Natural killer cell (primary cell): ENCODE measurements around the gene DPYD. TPM values are rescaled to one million over a fixed set of nuclear protein-coding genes. Genes with fewer than 3 reads are reported as not detected.

ENCODE experiments used
- ATAC-seq, 3 donors: fragments of 150-1000 bp in 2 of 3; fragments of 200-7000 bp in 1 of 3; cut with Tn5 transposase; 1 replicate in 1 of 3; 2 replicates in 2 of 3; pipeline ENCODE4 v1.10.0; 2021; ENCODE audit warnings: mild to moderate bottlenecking in 2 of 3, moderate library complexity in 2 of 3
- DNase-seq, 2 donors: peaks; one replicate each; pipeline versions ENCODE4 v3.0.0 to v3.0.0-alpha.2; 2013 to 2021; ENCODE audit warnings: mixed read lengths in 1 of 2
- H3K27ac ChIP-seq: one replicate; pipeline ENCODE4 v1.5.1; 2013; ENCODE audit warnings: mild to moderate bottlenecking, low read length
- H3K27me3 ChIP-seq: one replicate; pipeline ENCODE4 v1.6.1; 2013; ENCODE audit warnings: low read length; ENCODE audit not compliant: control insufficient read depth, insufficient read depth
- H3K36me3 ChIP-seq: one replicate; pipeline ENCODE4 v1.6.1; 2013; ENCODE audit warnings: low read length; ENCODE audit not compliant: control insufficient read depth, insufficient read depth
- H3K4me1 ChIP-seq: one replicate; pipeline ENCODE4 v1.6.1; 2013; ENCODE audit warnings: low read length; ENCODE audit not compliant: control insufficient read depth, insufficient read depth
- H3K4me3 ChIP-seq: one replicate; pipeline ENCODE4 v1.5.1; 2013; ENCODE audit warnings: low read length
- H3K9me3 ChIP-seq: one replicate; pipeline ENCODE4 v1.6.1; 2013; ENCODE audit warnings: low read length; ENCODE audit not compliant: control insufficient read depth, insufficient read depth
- H3K27ac Mint-ChIP-seq, 2 donors: one replicate each; pipeline ENCODE4 v1.8.0; 2022; ENCODE audit warnings: mild to moderate bottlenecking in 2 of 2, mixed read lengths in 2 of 2, moderate library complexity in 1 of 2
- H3K27me3 Mint-ChIP-seq, 2 donors: one replicate each; pipeline ENCODE4 v1.8.0; 2022; ENCODE audit warnings: low read depth in 2 of 2, mixed read lengths in 2 of 2
- H3K36me3 Mint-ChIP-seq: one replicate; pipeline ENCODE4 v1.8.0; 2022; ENCODE audit warnings: mixed read lengths
- H3K4me1 Mint-ChIP-seq, 2 donors: one replicate each; pipeline ENCODE4 v1.8.0; 2022; ENCODE audit warnings: mixed read lengths in 2 of 2
- H3K4me3 Mint-ChIP-seq: one replicate; pipeline ENCODE4 v1.8.0; 2022; ENCODE audit warnings: mild to moderate bottlenecking, moderate library complexity, mixed read lengths
- H3K9me3 Mint-ChIP-seq, 2 donors: one replicate each; pipeline ENCODE4 v1.8.0; 2022; ENCODE audit warnings: mixed read lengths in 2 of 2
- WGBS: methylation state at CpG from one replicate; pipeline ENCODE4 v1.1.7; 2013; ENCODE audit warnings: missing lambda C conversion rate; ENCODE audit not compliant: insufficient coverage; 5-methylcytosine and 5-hydroxymethylcytosine counted together
- intact Hi-C: fragments of 100-400 bp; cut with micrococcal nuclease; formaldehyde crosslinking; loops from one replicate; pipeline ENCODE4 v1.14.2; 2022
- total RNA-seq, 4 donors: library from RNA; stranded (reverse); fragments of 120-200 nt in 1 of 4; gene quantifications; one replicate each; pipeline versions ENCODE4 v1.2.3 to v1.2.4, GENCODE V29; 2013 to 2022
- TF ChIP-seq, protein P1 (sequence below): fragments of 200-600 bp; IDR thresholded peaks from one replicate; pipeline ENCODE4 v1.8.0; 2022; ENCODE audit warnings: antibody characterized with exemption

Gene DPYD
- total RNA-seq, 3 donors from 2014 or later (not counting 1 experiment from before 2014, with no cell fraction given) = 56.6 to 66.7 (median 56.9) TPM

DNA sequence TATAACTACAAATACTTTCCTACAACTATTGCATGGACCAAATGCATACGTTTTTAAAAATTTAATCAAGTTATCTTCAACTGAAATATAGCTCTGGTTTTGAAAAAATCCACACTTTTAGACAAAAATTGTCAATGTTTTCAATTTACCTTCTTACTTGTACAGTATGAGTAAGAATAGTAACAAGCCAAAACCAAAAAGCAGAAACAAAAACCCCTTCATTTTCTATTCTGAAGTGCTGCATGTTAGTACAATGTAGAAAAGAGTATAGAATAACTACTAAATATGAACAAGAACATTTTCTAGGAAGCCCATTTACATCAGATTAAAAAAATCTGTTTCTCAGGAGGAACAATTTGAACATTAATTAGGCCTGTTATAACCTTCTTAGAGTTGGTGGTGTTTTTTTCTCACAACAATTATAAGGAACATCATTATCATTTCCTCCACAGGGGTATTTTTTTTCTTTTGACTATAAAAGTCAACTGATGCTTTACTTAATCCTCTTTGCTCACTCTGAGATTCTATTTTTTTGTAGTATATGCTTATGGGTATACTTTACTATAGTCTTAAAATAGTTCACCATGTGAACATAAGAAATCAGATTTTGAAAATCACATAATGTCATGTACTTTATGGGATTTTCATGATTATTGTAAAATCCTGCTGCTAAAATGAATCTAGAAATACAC lies 723.9 kb downstream of the DPYD start:
- no peak for DNase-seq
- Mint-ChIP-seq H3K36me3 (no peaks in the 10 kb centered on the region), H3K9me3 (no peaks in the 10 kb centered on the region), H3K4me1 (no peaks in the 10 kb centered on the region), H3K4me3 (no peak overlapping the region), H3K27me3 (no peaks in the 10 kb centered on the region), H3K27ac (no peak overlapping the region)
- intact Hi-C loops = no loop called here
- Histone ChIP-seq H3K4me3 (no peak overlapping the region), H3K27ac (no peak overlapping the region), H3K4me1 (no peaks in the 10 kb centered on the region), H3K36me3 (peaks cover 11% of the 10 kb centered on the region), H3K9me3 (no peaks in the 10 kb centered on the region), H3K27me3 (no peaks in the 10 kb centered on the region)
- ATAC-seq = no peak
- WGBS = 100% methylated on average over 1 of the region's 1 CpG
- TF ChIP-seq, protein P1, sequence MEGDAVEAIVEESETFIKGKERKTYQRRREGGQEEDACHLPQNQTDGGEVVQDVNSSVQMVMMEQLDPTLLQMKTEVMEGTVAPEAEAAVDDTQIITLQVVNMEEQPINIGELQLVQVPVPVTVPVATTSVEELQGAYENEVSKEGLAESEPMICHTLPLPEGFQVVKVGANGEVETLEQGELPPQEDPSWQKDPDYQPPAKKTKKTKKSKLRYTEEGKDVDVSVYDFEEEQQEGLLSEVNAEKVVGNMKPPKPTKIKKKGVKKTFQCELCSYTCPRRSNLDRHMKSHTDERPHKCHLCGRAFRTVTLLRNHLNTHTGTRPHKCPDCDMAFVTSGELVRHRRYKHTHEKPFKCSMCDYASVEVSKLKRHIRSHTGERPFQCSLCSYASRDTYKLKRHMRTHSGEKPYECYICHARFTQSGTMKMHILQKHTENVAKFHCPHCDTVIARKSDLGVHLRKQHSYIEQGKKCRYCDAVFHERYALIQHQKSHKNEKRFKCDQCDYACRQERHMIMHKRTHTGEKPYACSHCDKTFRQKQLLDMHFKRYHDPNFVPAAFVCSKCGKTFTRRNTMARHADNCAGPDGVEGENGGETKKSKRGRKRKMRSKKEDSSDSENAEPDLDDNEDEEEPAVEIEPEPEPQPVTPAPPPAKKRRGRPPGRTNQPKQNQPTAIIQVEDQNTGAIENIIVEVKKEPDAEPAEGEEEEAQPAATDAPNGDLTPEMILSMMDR = no peak

DNA sequence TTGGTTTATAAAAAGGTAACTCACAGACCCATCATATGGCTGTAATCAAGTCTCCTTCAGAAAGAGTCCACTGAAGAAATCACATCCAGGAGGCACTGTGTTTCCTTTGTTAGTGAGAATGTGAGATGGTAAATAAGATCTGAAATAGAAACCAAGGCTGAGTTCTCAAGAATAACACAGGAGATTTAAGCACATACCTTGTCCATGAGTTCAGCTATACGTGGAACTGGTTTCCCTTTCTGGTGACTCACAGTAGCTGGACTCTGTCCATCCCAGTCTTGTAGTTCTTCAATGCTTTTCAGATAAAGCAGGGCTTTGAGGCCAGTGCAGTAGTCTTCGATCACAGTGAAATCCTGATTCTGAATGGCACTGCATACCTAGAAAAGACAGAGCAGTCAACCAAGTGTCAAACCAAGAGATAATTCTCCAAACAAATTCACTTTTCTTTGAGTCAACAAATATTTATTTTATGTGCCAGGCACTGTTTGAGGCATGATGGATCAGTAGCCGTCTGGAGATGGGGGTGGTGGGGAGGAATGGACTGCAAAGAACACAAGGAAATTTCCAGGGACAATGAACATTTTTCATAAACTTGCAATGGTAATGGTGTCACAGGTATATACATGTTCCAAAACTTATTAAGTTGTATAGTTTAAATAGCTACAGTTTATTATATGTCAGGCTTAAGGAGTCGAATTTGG lies 727.8 kb downstream of the DPYD start:
- Mint-ChIP-seq H3K9me3 (no peaks in the 10 kb centered on the region), H3K27ac (no peak overlapping the region), H3K4me3 (no peak overlapping the region), H3K27me3 (no peaks in the 10 kb centered on the region), H3K36me3 (no peaks in the 10 kb centered on the region), H3K4me1 (no peaks in the 10 kb centered on the region)
- H3K4me1 ChIP-seq = no peaks in the 10 kb centered on the region
- TF ChIP-seq, protein P1 = no peak
- no peaks in the 10 kb centered on the region for H3K9me3 ChIP-seq
- no peak overlapping the region for H3K4me3 ChIP-seq
- intact Hi-C loops = no loop called here
- no peaks in the 10 kb centered on the region for H3K27me3 ChIP-seq
- 95% methylated on average over 4 of the region's 4 CpGs for WGBS
- peaks cover 22% of the 10 kb centered on the region for H3K36me3 ChIP-seq
- DNase-seq (no peak), ATAC-seq (no peak)
- H3K27ac ChIP-seq = no peak overlapping the region

DNA sequence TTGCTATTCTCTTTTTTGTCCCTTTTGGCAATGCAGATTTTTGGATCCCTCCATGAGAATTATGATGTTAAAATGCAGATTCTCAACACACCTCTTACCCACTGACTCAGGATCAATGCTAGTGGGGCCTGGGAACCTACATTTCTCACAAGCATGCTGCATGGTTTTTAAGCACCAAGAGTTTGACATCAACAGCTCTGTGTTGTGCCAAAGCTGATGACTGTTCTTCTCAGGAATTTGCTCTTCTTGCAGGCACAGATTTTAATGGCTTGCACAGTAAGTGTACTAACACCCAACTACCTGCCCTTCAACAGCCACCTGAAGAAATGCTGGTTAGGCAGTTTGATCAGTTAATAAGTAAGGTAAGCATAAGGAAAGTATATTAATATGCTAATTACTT lies 730.5 kb downstream of the DPYD start:
- no peaks in the 10 kb centered on the region for H3K27me3 Mint-ChIP-seq
- no peaks in the 10 kb centered on the region for H3K9me3 Mint-ChIP-seq
- no peak overlapping the region for H3K4me3 Mint-ChIP-seq
- Histone ChIP-seq H3K36me3 (peaks cover 22% of the 10 kb centered on the region), H3K27ac (no peak overlapping the region), H3K4me1 (no peaks in the 10 kb centered on the region), H3K27me3 (no peaks in the 10 kb centered on the region), H3K9me3 (no peaks in the 10 kb centered on the region), H3K4me3 (no peak overlapping the region)
- no peaks in the 10 kb centered on the region for H3K36me3 Mint-ChIP-seq
- no peak overlapping the region for H3K27ac Mint-ChIP-seq
- DNase-seq (no peak), ATAC-seq (no peak)
- TF ChIP-seq, protein P1 = no peak
- H3K4me1 Mint-ChIP-seq = no peaks in the 10 kb centered on the region
- intact Hi-C loops = no loop called here
